ENCODE data around the gene HOXC10.

The HOXC10 gene

DNA sequence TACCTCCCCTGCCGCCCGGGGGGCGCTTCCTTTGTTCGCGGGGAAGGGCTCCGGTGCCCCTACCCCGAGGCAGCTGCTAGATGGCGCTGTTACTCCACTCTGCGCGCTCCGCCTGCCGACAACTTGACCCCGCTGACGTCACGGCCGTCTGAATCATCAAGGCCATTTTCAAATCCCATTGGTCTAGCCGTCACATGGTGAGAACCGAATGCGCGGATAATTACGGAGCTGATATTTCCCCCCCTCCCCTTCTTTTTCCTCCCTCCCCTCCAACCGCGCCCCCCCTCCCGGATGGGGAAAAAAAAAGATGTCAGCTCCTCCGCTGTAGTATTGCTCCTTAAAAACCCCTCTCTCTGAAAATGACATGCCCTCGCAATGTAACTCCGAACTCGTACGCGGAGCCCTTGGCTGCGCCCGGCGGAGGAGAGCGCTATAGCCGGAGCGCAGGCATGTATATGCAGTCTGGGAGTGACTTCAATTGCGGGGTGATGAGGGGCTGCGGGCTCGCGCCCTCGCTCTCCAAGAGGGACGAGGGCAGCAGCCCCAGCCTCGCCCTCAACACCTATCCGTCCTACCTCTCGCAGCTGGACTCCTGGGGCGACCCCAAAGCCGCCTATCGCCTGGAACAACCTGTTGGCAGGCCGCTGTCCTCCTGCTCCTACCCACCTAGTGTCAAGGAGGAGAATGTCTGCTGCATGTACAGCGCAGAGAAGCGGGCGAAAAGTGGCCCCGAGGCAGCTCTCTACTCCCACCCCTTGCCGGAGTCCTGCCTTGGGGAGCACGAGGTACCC is at the start of gene HOXC10:
TSS of gene HOXC10 (plus strand) at position 246 of the 791 bp plus-strand sequence. CDS start at position 360, 114 bp downstream.
- peak; percentile 88 for DNase-seq

DNA sequence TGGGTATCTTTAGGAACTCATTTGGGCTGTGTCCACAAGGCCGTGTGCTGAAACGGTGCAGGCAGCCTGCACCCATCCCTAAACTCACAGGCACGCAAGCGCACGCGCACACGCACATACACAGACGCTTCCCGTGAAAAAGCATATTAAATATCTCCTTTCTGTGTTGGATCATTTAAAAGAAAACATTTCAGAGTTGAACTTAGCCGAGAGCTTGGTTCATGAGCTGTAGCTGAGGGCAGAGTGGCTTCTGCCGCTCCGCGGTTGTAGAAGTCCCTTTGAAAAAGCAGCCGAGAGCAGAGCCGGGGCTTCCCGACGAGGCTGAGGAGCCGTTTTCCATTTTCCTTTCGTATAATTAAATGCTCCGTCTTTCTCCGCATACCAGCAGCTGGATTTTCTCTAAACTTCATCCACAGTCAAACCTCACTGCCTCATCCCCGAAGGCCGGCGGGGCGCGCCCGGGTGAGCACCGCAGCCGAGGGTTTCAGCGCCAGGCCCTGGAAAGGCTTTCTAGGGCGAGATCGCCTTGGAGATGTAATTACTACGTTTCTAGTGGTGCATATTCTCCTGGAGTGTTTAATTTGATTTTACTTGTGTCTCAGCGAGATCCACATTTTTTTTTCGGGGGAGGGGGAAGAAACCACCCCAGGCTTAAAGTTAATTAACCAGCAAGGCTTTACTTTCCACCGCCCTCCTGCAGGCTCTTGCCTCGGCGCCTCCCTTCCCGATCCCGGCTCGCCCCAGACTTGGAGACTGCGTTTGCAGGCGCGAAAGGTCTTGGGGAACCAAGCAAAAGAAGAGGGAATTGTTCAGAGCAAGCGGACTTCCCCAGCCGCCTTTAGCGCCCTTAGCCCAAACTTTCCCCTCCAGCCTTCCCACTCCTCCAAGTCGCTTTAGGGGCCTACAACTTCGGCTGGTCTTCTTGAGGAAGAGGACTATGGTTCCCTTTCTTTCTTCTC is 49.3 kb upstream of the HOXC10 start:
- no peak for DNase-seq

DNA sequence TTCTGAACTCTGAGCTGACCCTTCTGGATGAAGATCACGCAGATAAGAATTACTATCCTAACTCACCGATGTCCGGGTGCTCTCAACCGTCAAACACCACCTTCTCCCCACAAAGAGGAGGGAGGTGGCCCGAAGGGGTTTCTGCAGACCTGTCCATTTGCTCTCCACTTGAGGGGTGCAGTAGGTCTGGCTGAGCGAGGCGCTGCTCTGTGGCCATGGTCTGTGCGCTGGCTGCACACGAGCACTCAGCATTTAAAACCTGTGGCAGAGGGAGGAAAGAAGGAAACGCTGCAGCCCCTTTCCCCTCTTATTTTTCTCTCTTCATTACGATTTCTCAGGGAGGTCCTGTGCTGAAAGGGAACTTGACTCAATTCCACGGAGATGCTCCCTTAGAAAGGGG is 47.8 kb upstream of the HOXC10 start:
- DNase-seq: no peak

DNA sequence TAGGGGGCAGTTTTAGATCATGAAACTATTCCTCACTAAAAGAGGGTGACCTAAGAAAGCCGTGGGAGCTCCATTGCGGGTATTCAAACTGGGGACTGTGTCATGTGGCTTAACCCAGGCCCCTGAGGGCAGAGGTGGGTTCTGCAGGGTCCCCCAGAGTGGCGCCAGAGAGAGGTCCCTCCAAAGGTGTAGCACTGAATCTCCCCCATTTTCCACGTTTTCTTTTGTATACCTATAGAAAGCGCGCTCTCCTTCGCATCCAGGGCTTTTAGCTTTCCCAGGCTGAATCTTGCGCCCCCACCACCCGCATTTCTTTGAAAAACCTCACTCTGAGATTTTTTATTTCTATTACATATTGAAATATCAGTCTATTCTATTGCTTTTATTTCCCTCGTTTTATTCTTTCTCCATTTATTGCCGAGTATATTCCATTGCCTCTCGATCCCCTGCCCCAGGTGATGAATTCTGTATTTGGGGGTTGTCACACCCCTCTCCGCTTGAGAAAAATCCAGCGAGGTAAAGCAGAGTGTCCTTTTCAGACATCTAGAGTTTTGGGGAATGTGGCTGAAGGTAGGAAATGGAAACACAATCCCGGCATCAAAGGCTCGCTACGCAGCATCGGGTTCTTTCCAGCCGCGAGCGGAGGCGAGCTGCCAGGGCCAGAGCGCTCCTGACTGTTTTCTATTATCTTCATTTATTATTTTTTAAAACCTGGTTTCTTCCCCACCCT is 47.2 kb upstream of the HOXC10 start:
- no peak for DNase-seq

- DNase-seq: peak; percentile 28
Observed at GRCh38 chr12:53938326-53939140, 46.4 kb upstream of the HOXC10 start, which contains the start of gene HOXC13. Gene HOXC13 (plus strand): TSS chr12:53938831. CDS start chr12:53938907, 76 bp downstream.

DNA sequence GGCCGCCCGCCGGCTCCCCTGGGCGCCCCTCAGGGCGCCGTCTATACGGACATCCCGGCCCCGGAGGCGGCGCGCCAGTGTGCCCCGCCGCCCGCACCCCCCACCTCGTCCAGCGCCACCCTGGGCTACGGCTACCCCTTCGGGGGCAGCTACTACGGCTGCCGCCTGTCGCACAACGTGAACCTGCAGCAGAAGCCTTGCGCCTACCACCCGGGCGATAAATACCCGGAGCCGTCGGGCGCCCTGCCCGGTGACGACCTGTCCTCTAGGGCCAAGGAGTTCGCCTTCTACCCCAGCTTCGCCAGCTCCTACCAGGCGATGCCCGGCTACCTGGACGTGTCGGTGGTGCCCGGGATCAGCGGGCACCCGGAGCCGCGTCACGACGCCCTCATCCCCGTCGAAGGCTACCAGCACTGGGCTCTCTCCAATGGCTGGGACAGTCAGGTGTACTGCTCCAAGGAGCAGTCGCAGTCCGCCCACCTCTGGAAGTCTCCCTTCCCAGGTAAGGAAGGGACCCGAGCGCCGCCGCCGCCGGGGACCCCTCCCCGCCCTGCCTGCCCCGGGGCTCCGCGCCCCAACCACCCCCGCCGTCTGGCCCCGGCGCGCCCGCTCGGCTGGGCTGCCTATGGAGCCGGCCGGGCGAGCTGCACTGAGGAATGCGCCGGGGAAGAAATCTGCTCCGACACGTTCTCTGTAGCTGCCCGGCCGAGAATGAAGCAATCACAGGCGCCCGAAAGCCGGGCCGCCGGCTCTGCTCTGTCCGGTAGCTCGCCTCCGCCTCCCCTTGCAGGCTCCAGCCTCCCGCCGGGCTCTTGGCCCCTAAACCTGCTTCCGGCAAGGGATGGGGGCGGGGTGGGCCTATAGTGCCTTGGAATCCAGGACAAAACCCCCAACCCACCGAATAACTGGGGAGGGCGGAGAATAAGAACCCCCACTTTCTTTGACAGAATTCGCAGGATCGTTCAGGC is 45.5 kb upstream of the HOXC10 start:
- no peak for DNase-seq

GRCh38 chr12:53940443-53941014 is 44.4 kb upstream of the HOXC10 start:
- no peak for DNase-seq

GRCh38 chr12:53941187-53941586 is 43.8 kb upstream of the HOXC10 start:
- DNase-seq: no peak

DNA sequence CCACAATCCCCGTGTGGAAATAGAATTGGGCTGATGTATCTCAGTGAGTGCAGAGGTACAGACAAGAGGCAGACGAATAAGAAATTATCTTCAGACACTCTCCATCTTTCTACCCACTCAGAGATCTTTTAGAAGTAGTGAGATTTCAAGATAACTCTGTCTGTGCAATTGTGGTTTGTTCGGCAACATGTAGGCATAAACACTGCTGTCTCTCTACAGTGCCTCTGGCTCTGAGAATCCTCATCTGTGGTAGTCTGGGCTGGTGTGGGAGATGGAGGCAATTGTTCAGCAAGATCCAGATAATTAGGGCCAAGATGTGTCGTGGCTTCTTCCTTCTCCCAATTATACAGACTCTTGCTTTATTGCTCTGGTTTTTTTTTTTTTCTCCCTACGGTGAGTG is 43.2 kb upstream of the HOXC10 start:
- no peak for DNase-seq

GRCh38 chr12:53942467-53942997 is 42.4 kb upstream of the HOXC10 start:
- DNase-seq: no peak

DNA sequence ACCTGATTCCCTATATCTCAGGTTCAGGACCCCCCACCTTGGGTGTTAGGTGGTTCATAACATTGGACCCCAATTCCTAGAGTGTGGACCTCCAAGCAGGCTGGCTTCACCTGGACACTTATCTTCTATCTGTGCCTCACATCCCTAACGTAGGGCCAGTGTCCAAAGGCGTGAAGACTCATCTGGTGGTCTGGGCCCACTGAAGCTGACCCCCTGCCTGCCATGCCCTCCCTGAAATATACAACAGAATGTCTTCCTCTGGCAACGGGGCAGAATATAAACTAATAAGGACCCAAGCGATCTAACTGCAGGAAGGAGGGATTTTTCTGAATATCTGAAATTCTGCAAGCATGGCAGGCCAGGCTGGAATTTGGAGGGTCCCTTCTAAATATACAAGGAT is 40.7 kb upstream of the HOXC10 start:
- no peak for DNase-seq

DNA sequence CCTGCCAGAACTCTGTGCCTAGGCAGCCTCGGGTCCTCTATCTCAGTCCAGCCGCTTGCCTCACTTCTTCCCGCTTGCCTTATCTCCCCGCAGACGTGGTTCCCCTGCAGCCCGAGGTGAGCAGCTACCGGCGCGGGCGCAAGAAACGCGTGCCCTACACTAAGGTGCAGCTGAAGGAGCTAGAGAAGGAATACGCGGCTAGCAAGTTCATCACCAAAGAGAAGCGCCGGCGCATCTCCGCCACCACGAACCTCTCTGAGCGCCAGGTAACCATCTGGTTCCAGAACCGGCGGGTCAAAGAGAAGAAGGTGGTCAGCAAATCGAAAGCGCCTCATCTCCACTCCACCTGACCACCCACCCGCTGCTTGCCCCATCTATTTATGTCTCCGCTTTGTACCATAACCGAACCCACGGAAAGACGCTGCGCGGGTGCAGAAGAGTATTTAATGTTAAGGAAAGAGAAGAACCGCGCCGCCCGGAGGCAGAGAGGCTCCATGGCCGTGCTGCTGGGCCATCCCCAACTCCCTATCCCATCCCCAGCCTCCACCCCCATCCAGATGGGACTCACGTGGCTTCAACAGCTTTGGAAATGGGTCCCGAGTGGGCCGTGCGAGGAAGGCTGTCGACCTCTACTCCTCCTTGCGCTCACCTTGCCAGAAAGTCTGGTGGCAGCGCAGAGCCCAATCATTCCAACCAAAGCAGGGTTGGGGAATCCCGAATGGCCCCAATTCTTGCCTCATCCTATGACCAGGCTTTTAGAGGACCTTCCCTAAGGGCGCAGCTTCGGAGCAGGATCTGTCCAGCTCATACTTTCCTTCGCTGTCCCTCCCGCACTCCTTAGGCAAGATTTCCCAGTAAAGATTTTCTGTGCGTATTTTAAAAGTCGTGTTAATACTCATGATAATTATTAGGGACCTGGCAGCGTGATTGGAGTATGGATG is 39.8 kb upstream of the HOXC10 start:
- DNase-seq: no peak

GRCh38 chr12:53947743-53948142 is 37.2 kb upstream of the HOXC10 start:
- DNase-seq: no peak

DNA sequence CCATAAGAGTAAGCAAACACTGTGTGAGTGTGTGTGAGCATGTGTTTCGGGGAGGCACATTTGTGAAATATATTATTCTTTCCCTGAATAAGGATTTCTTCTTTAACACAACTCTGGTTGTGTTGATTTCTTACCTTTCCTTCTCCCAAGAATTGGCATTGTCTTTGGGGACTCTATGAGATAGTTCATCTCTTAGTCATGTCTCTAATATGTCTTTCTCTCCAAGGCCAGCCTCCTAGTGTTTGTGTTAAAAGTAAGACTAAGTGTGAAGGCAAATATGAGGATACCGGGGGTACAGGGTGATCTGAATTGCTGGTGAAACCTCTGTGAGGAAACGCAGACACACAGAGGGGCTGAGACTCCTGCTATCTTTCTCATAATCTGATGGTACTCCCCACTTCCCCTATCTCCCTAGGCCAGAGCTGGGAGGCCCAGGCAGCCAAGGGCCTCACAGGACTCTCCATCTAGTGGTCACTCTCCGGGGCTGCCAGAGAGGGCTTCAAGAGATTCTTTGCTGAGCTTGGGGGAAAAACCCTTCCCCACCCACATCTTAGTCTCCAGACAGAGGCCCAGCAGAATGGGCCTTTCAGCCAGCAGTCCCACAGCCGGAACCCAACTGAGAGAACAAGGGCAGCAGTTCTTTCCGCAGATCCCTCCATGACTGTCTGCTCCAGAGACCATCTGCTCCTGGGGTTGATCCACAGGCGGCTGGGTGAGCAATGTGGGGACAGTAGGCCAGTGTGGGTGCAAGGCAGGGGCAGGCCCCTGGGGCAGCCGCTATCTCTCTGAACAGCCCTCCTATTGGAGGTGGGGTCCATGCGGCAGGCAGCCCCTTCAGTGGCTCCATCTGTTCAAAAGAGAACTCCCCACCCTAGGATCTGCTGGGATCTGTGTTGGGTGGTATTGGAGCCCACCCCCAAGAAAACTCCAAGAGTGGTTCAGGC is 36.0 kb upstream of the HOXC10 start:
- DNase-seq: no peak

DNA sequence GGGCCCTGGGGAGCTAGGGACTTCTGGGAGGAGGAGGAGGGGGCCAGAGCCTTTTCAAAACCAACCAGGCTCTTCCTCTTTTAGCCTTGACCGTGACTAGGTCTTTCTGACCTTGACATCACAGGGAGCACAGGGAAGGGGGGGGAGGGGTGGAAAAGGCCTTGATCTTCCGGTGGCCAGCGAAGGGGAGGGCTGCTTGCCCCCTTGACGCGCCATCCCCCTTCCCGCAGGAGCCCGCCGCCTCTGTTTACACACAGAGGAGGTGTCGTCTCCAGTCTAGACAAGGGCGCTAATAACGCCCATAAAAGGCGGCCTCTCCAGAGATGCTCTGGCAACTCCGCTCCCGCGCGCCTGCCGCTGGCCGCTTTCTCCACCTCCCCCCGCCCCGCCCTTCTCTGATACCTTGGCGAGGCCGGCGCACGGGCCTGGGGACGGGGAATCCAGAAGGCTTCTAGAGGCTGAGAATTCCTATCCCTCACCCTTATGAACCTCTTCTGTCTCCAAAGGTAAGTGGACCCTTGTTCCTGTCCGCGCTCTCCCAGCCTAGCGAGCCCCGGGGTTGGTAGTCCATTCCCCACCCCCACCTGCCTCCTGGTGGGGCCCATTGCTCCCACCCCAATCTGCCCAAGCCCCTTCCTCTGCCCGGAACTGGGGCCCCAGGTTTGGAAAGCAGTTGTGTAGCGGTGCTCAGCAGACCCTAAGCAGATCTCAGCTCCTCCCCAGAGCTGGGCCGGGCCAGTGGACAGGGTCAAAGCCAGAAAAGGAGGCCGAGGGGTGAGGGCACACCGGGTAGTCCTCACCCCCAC is 35.1 kb upstream of the HOXC10 start:
- DNase-seq: no peak

- no peak for DNase-seq
Observed at GRCh38 chr12:53950437-53950773, 34.5 kb upstream of the HOXC10 start.
